DMS 273 (cell line): ENCODE measurements around the gene DPY30.
"Not testable (repeated sequence)": the region's sequence is repeated elsewhere in the genome, so short reads cannot be mapped to it uniquely, and the experiment has no call there.

ENCODE experiments used
- DNase-seq: peaks from one replicate; lab custom pipeline; 2025; ENCODE audit not compliant: unreplicated experiment; lab: John Stamatoyannopoulos, UW

DPY30 gene

GRCh38 chr2:32039447-32040219 lies at the start of gene DPY30:
Gene DPY30 (minus strand): TSS chr2:32039805. CDS start chr2:32039456, 349 bp downstream.
- peak; percentile 97 for DNase-seq

- DNase-seq: no peak
Measured at GRCh38 chr2:32074134-32074506, 34.5 kb upstream of the DPY30 start.

- no peak for DNase-seq
Measured at GRCh38 chr2:32067549-32067948, 27.9 kb upstream of the DPY30 start.

- DNase-seq: no peak
Measured at GRCh38 chr2:32064713-32065112, 25.1 kb upstream of the DPY30 start.

- DNase-seq: no peak
Measured at GRCh38 chr2:32064021-32064601, 24.5 kb upstream of the DPY30 start.

- peak; percentile 99 for DNase-seq
Measured at GRCh38 chr2:32063310-32064020, 23.9 kb upstream of the DPY30 start, which contains the start of gene SPAST. Gene SPAST (plus strand): TSS chr2:32063556. CDS start chr2:32063832, 276 bp downstream.

GRCh38 chr2:32061973-32062861 lies 22.6 kb upstream of the DPY30 start:
- DNase-seq: peak; percentile 80

- no peak for DNase-seq
Measured at GRCh38 chr2:32061430-32061829, 21.8 kb upstream of the DPY30 start.

GRCh38 chr2:32060266-32060665 lies 20.7 kb upstream of the DPY30 start:
- DNase-seq: no peak

GRCh38 chr2:32058130-32058529 lies 18.5 kb upstream of the DPY30 start:
- no peak for DNase-seq

- not testable (repeated sequence) for DNase-seq
Measured at GRCh38 chr2:32054583-32054982, 15.0 kb upstream of the DPY30 start.

- no peak for DNase-seq
Measured at GRCh38 chr2:32051836-32052439, 12.3 kb upstream of the DPY30 start.

GRCh38 chr2:32043561-32043960 lies 4.0 kb upstream of the DPY30 start:
- DNase-seq: no peak

- not testable (repeated sequence) for DNase-seq
Measured at GRCh38 chr2:32034198-32034887, 5.3 kb downstream of the DPY30 start.

GRCh38 chr2:32018789-32019482 lies 20.7 kb downstream of the DPY30 start:
- DNase-seq: peak; percentile 4

GRCh38 chr2:32012872-32013271 lies 26.7 kb downstream of the DPY30 start:
- no peak for DNase-seq

- no peak for DNase-seq
Measured at GRCh38 chr2:32011485-32011960, 28.1 kb downstream of the DPY30 start.

- DNase-seq: peak; percentile 98
Measured at GRCh38 chr2:32010670-32011484, 28.7 kb downstream of the DPY30 start, which contains the start of gene MEMO1. Gene MEMO1 (minus strand): TSS chr2:32011008. CDS start chr2:32010247, 761 bp downstream.
